ENCODE data around the gene VRTN.
"Not testable (repeated sequence)": the region's sequence is repeated elsewhere in the genome, so short reads cannot be mapped to it uniquely, and the experiment has no call there.

VRTN gene

DNA sequence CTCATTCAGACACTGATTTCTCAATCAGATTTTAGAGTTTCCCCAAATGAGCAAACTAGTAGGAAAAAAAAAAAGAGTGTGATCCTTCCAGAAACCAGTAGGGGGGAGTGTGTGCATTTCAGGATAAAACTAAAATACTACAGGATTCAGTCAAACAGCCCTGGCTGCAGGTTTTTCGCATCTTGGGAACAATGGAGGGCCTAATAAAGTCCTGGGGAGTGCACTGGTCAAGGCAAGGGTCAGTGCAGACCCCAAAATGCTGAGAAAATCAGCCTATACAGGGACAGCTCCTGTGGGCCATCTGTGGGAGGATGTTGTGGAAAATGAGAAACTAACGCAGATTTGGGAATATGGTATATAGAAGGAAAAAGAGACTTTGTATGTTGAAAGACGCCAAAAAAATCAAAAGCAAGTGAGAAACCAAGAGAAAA lies 23.3 kb upstream of the VRTN start:
- Histone ChIP-seq H3K9me3 (replicated peaks; ENCODE audit: low read length) (no peaks in the 10 kb centered on the region), H3K36me3 (ENCODE audit: insufficient read depth, low read length) (no peaks in the 10 kb centered on the region), H3K4me2 (ENCODE audit: low read length) (no peak overlapping the region), H3K4me3 (ENCODE audit: low read length) (no peak overlapping the region), H3K9ac (ENCODE audit: low read depth, low read length) (no peak overlapping the region), H3K27me3 (ENCODE audit: control insufficient read depth, insufficient read depth, low read length) (peaks cover 27% of the 10 kb centered on the region), H3K4me1 (ENCODE audit: control insufficient read depth, insufficient read depth, low read length) (no peaks in the 10 kb centered on the region)

DNA sequence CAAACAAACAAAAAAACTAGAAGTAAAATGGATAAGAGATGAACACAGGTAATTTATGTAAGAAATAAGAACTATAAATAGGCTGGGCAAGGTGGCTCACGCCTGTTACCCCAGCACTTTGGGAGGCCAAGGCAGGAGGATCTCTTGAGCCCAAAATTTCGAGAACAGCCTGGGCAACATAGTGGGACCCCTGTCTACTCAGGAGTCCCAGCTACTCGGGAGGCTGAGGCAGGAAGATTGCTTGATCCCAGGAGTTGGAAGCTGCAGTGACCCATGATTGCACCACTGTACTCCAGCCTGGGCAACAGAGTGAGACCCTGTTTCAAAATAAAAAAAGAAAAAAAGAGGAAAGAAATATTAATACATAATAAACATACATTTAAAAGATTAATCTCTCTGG lies 22.8 kb upstream of the VRTN start:
- H3K9me3 ChIP-seq (replicated peaks; ENCODE audit: low read length): no peaks in the 10 kb centered on the region
- H3K4me2 ChIP-seq (ENCODE audit: low read length): no peak overlapping the region
- H3K4me3 ChIP-seq (ENCODE audit: low read length): no peak overlapping the region
- H3K9ac ChIP-seq (ENCODE audit: low read depth, low read length): no peak overlapping the region
- H3K36me3 ChIP-seq (ENCODE audit: insufficient read depth, low read length): no peaks in the 10 kb centered on the region
- no peaks in the 10 kb centered on the region for H3K4me1 ChIP-seq (ENCODE audit: control insufficient read depth, insufficient read depth, low read length)
- peaks cover 27% of the 10 kb centered on the region for H3K27me3 ChIP-seq (ENCODE audit: control insufficient read depth, insufficient read depth, low read length)

DNA sequence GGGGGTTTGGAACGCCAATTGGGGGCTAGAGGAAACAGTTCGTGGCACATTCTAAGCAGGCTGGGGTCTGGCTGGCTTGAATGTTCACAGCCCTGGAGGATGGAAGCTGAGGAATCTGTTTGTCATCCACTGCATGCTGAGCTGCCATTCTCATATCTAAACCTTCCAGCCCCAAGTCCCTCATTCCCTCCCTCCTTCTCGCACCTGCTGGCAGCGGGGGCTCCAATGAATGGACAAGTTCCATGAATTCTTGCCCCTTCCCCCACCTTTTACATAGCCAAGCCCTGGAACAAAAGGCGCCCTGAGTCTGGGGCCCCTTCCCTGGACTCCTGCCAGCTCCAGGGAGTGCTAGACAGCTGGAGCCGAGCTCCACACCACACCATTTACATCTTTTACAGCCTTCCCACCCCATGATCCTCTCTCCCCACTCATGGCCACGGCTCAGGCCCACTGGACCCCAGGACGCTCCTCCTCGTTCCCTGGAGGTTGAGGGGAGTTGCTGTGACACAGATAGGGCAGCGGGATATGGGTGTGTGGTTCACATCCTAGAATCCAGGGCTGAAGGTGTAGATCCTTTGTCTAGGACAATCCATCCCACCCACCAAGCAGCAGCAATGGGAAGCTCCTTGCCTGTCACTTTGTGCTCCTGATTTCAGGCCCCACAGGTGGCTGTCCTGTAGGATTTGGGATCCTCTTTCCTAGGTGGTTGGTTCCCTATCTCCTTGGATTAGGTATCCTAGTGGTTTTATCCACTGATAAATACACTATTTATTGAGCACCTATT lies 21.7 kb upstream of the VRTN start:
- Histone ChIP-seq H3K4me3 (ENCODE audit: low read length) (no peak overlapping the region), H3K4me2 (ENCODE audit: low read length) (no peak overlapping the region), H3K27me3 (ENCODE audit: control insufficient read depth, insufficient read depth, low read length) (peaks cover 23% of the 10 kb centered on the region), H3K9me3 (replicated peaks; ENCODE audit: low read length) (no peaks in the 10 kb centered on the region), H3K4me1 (ENCODE audit: control insufficient read depth, insufficient read depth, low read length) (no peaks in the 10 kb centered on the region), H3K36me3 (ENCODE audit: insufficient read depth, low read length) (no peaks in the 10 kb centered on the region), H3K9ac (ENCODE audit: low read depth, low read length) (no peak overlapping the region)

DNA sequence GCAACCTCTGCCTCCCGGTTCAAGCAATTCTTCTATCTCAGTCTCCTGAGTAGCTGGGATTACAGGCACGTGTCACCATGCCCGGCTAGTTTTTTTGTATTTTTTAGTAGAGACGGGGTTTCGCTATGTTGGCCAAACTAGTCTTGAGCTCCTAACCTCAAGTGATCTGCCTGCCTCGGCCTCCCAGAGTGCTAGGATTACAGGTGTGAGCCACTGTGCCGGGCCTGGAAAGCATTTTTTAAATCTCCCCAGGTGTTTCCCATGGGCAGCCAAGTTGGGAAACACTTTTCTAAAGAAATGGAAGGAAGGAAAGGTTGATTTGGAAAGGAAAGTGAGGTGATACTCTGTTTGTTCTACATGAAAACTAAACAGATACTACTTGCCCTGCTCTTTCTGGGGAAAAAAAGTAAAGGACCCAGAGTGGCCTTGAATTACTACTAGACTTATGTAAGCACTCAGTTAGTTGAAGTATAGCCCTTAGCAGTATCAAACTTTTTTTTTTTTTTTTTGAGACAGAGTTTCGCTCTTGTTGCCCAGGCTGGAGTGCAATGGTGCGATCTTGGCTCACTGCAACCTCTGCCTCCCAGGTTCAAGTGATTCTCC lies 18.2 kb upstream of the VRTN start:
- H3K9me3 ChIP-seq (replicated peaks; ENCODE audit: low read length); H3K9ac ChIP-seq (ENCODE audit: low read depth, low read length); H3K4me2 ChIP-seq (ENCODE audit: low read length); H3K36me3 ChIP-seq (ENCODE audit: insufficient read depth, low read length); H3K4me3 ChIP-seq (ENCODE audit: low read length); H3K4me1 ChIP-seq (ENCODE audit: control insufficient read depth, insufficient read depth, low read length): not testable (repeated sequence)
- peaks cover 33% of the 10 kb centered on the region for H3K27me3 ChIP-seq (ENCODE audit: control insufficient read depth, insufficient read depth, low read length)

DNA sequence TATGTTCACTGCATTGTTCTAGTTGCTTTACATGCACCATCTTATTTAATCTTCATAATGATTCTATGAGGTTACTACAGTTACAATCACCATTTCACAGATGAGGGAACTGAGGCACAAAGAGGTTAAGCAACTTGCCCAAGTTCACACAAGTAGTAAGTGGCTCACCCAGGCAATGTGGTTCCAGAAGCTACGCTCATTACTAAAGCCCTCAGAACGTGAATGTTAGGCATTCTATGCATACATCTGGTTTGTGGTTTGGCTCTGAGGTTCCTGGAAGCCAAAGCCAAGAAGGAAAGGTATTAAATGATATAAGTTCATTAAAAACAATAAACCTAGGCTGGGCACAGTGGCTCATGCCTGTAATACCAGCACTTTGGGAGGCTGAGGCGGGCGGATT lies 14.4 kb upstream of the VRTN start:
- Histone ChIP-seq H3K4me2 (ENCODE audit: low read length) (no peak overlapping the region), H3K36me3 (ENCODE audit: insufficient read depth, low read length) (no peaks in the 10 kb centered on the region), H3K4me3 (ENCODE audit: low read length) (no peak overlapping the region), H3K9me3 (replicated peaks; ENCODE audit: low read length) (no peaks in the 10 kb centered on the region), H3K9ac (ENCODE audit: low read depth, low read length) (no peak overlapping the region), H3K27me3 (ENCODE audit: control insufficient read depth, insufficient read depth, low read length) (peaks cover 31% of the 10 kb centered on the region), H3K4me1 (ENCODE audit: control insufficient read depth, insufficient read depth, low read length) (no peaks in the 10 kb centered on the region)

DNA sequence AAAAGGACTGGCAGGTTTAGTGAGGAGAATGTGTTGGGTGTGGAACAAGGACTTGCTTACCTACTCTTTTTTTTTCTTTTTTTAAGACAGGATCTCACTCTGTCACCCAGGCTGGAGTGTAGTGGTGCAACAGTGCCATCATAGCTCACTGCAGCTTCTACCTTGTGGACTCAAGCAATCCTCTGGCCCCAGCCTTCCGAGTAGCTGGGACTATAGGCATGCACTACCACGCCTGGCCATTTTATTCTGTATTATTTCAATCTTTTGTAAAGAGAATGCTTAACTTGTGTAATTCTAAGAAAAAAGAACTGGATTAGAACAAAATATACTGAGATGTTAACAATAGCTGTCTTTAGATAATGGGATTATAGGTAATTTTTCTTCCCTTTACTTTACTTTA lies 1.9 kb upstream of the VRTN start:
- H3K9ac ChIP-seq (ENCODE audit: low read depth, low read length): no peak overlapping the region
- peaks cover 72% of the 10 kb centered on the region for H3K27me3 ChIP-seq (ENCODE audit: control insufficient read depth, insufficient read depth, low read length)
- H3K4me2 ChIP-seq (ENCODE audit: low read length): no peak overlapping the region
- H3K36me3 ChIP-seq (ENCODE audit: insufficient read depth, low read length): no peaks in the 10 kb centered on the region
- no peaks in the 10 kb centered on the region for H3K4me1 ChIP-seq (ENCODE audit: control insufficient read depth, insufficient read depth, low read length)
- no peak overlapping the region for H3K4me3 ChIP-seq (ENCODE audit: low read length)
- H3K9me3 ChIP-seq (replicated peaks; ENCODE audit: low read length): no peaks in the 10 kb centered on the region

DNA sequence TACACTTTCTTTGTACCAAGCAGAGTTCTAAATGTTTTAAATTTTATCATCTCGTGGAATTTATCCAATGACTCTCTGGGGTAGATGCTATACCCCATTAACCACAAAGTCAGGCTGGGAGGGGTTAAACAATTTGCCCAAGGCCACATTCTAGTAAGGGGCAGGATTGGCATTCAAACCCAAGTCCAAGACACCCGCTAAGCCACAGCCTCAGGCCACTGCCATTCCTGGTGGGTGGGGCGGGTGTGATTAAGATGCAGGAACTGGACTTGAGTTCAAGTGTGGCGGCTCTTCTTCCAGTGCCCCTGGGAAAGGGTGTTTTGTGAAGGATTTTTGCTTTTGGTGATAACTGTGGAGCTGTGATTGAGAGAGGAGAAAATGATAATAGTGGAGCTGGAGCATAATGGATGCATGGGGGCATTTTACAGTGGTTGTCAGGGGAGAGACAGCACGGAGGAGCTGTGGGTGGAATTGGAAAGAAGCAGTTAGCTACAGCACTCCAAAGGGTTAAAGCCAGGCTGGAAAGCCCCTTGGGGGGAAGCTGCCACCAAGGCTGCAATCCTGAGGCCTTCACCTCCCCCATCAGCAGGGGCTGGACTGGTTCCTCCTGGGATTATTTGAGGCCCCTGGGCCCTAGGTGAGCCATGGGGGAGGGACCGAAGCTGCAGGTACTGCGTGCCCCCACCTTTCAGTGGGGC lies 1.0 kb upstream of the VRTN start:
- Histone ChIP-seq H3K27me3 (ENCODE audit: control insufficient read depth, insufficient read depth, low read length) (peaks cover 69% of the 10 kb centered on the region), H3K9ac (ENCODE audit: low read depth, low read length) (no peak overlapping the region), H3K4me3 (ENCODE audit: low read length) (no peak overlapping the region)

DNA sequence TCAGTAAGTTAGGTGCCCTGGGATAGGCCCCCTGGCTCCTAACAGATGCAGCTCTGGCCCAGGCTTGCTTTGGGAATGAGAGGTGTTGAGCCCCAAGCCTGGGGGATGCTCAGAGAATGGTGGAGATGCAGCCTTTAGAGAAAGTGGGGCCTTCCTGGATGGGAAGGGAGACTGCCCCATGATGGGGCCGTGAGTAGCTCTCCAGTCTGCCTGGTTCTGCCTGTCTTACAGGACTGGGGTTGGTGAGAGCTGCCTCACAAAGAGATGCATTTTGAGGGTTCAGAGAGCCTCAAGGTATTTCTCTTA lies 523 bp upstream of the VRTN start:
- Histone ChIP-seq H3K36me3 (ENCODE audit: insufficient read depth, low read length) (no peaks in the 10 kb centered on the region), H3K4me1 (ENCODE audit: control insufficient read depth, insufficient read depth, low read length) (no peaks in the 10 kb centered on the region), H3K4me3 (ENCODE audit: low read length) (no peak overlapping the region), H3K9ac (ENCODE audit: low read depth, low read length) (no peak overlapping the region), H3K9me3 (replicated peaks; ENCODE audit: low read length) (no peaks in the 10 kb centered on the region), H3K4me2 (ENCODE audit: low read length) (no peak overlapping the region), H3K27me3 (ENCODE audit: control insufficient read depth, insufficient read depth, low read length) (peaks cover 69% of the 10 kb centered on the region)

More for the DNA sequence above, 1.0 kb upstream of the VRTN start:
- H3K4me1 ChIP-seq (ENCODE audit: control insufficient read depth, insufficient read depth, low read length): no peaks in the 10 kb centered on the region
- H3K4me2 ChIP-seq (ENCODE audit: low read length): no peak overlapping the region
- no peaks in the 10 kb centered on the region for H3K36me3 ChIP-seq (ENCODE audit: insufficient read depth, low read length)
- no peaks in the 10 kb centered on the region for H3K9me3 ChIP-seq (replicated peaks; ENCODE audit: low read length)

DNA sequence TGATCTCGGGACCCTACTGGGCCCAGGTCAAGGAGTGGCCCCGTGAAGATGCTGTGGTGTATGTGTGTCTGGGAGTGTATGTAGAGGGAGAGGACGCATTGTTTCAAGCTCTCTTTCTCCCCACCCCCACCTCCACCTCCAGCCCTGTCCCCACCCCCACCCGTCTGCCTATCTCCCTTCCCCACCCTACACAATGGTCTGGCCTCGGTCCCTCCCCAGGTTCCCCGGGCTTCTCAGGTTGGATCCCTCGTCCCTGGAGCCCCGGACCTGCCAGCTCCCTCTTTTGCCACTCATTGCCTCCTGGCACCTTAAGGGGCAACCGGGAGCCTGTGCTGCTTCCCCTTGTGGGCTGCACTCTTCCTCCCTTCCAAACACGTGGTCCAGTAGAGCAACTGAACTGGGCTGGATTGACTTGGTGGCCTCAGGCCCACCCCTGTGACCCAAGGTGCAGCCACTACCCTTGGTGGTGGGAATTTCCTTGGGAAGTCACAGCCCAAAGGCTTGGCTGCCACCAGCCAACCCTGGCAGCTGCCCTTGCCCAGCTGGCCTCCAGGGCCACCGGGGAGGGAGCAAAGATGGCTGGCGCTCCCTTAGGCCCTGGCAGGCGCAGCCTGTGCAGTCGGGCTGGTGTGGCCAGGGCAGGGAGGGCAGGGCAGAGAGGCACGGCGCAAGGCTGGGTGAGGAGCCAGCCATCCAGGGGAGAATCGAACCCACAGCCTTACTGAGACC lies 628 bp downstream of the VRTN start:
- H3K9ac ChIP-seq (ENCODE audit: low read depth, low read length): no peak overlapping the region
- H3K36me3 ChIP-seq (ENCODE audit: insufficient read depth, low read length): no peaks in the 10 kb centered on the region
- H3K4me1 ChIP-seq (ENCODE audit: control insufficient read depth, insufficient read depth, low read length): no peaks in the 10 kb centered on the region
- peaks cover 67% of the 10 kb centered on the region for H3K27me3 ChIP-seq (ENCODE audit: control insufficient read depth, insufficient read depth, low read length)
- no peaks in the 10 kb centered on the region for H3K9me3 ChIP-seq (replicated peaks; ENCODE audit: low read length)
- no peak overlapping the region for H3K4me3 ChIP-seq (ENCODE audit: low read length)
- no peak overlapping the region for H3K4me2 ChIP-seq (ENCODE audit: low read length)

DNA sequence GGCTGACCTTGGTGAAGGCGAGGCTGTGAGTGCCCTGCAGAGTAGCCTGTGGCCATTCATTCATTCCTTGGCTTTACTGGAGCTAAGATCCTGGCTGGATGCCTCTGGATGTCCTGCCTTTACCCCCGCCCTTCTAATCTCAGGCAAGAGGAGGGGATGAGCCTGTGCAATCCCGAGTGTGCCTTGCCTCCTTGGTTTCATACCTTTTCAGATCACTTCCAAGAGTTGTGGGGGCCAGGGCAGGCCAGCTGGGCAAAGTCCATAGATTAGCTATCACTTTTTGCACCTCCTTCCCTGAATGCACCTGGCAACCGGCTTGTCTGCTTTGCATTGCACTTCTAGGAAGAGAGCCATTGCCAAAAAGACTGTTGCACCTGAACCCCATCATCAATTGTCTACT lies 1.5 kb downstream of the VRTN start:
- Histone ChIP-seq H3K4me3 (ENCODE audit: low read length) (no peak overlapping the region), H3K9me3 (replicated peaks; ENCODE audit: low read length) (no peaks in the 10 kb centered on the region), H3K9ac (ENCODE audit: low read depth, low read length) (no peak overlapping the region), H3K4me1 (ENCODE audit: control insufficient read depth, insufficient read depth, low read length) (no peaks in the 10 kb centered on the region), H3K27me3 (ENCODE audit: control insufficient read depth, insufficient read depth, low read length) (peaks cover 66% of the 10 kb centered on the region), H3K4me2 (ENCODE audit: low read length) (no peak overlapping the region), H3K36me3 (ENCODE audit: insufficient read depth, low read length) (no peaks in the 10 kb centered on the region)

DNA sequence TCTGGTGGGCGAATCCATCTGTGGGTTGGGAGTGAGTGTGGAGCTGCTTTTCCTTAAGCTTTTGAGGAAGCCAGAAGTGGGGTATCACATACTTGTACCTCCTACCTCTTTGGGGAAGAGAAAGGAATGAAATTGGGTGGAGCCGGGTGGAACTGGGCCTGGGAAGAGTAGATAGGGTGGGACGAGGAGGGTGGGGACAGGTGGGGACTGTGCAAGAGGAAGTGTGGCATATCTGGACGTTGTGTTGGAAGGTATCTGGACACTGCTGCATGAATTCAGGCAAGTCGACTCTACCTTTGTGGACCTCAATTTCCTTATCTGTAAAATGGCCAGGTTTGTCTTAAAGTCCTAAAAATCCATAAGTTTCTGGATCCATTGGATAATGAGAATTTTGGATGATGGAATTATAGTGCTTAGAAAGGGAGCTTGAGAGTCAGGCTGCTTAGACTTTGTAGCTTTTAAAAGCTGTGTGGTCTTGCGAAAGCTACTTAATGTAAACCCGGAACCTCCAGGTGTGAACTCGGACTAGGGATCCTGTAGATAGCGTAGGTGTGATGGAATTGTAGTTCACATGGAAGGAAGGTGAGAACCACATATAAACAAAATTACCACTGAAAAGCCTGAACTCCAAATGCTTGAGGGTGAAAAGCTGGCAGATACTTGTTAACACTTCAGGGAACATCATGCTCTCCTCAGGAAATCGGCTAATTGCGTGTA lies 2.1 kb downstream of the VRTN start:
- H3K36me3 ChIP-seq (ENCODE audit: insufficient read depth, low read length): no peaks in the 10 kb centered on the region
- H3K4me1 ChIP-seq (ENCODE audit: control insufficient read depth, insufficient read depth, low read length): no peaks in the 10 kb centered on the region
- H3K9ac ChIP-seq (ENCODE audit: low read depth, low read length): no peak overlapping the region
- H3K27me3 ChIP-seq (ENCODE audit: control insufficient read depth, insufficient read depth, low read length): peaks cover 66% of the 10 kb centered on the region
- no peak overlapping the region for H3K4me3 ChIP-seq (ENCODE audit: low read length)
- no peaks in the 10 kb centered on the region for H3K9me3 ChIP-seq (replicated peaks; ENCODE audit: low read length)
- H3K4me2 ChIP-seq (ENCODE audit: low read length): no peak overlapping the region
